ENCODE measurements around the gene FKBP9.

The FKBP9 gene

GRCh38 chr7:32929430-32930143 is 27.7 kb upstream of the FKBP9 start:
- TF ChIP-seq, protein P1, sequence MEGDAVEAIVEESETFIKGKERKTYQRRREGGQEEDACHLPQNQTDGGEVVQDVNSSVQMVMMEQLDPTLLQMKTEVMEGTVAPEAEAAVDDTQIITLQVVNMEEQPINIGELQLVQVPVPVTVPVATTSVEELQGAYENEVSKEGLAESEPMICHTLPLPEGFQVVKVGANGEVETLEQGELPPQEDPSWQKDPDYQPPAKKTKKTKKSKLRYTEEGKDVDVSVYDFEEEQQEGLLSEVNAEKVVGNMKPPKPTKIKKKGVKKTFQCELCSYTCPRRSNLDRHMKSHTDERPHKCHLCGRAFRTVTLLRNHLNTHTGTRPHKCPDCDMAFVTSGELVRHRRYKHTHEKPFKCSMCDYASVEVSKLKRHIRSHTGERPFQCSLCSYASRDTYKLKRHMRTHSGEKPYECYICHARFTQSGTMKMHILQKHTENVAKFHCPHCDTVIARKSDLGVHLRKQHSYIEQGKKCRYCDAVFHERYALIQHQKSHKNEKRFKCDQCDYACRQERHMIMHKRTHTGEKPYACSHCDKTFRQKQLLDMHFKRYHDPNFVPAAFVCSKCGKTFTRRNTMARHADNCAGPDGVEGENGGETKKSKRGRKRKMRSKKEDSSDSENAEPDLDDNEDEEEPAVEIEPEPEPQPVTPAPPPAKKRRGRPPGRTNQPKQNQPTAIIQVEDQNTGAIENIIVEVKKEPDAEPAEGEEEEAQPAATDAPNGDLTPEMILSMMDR (IDR thresholded peaks at IDR 0.05; ENCODE audit: extremely low read depth, missing control alignments): no peak
- DNase-seq (ENCODE audit: low spot score): no peak

DNA sequence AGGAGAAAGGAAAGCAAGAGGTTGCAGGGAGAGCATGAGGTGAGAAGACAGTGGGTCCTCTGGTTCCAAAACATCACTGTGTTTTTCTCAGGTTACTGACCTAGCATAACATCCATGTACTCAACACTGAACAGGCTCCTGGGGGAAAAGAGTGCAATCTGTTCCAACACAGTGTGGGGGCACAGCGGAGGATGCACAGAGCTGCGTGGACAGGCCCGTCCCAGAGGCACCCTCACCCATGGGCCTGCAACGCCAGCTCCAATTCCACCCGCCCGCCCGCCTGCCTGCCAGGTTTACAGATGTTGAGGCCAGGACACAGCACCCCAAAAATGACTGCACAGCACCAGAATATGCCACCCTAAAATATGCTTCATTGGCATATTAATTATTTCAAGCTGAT is 26.9 kb upstream of the FKBP9 start:
- TF ChIP-seq, protein P1 (IDR thresholded peaks at IDR 0.05; ENCODE audit: extremely low read depth, missing control alignments): no peak
- DNase-seq (ENCODE audit: low spot score): no peak

DNA sequence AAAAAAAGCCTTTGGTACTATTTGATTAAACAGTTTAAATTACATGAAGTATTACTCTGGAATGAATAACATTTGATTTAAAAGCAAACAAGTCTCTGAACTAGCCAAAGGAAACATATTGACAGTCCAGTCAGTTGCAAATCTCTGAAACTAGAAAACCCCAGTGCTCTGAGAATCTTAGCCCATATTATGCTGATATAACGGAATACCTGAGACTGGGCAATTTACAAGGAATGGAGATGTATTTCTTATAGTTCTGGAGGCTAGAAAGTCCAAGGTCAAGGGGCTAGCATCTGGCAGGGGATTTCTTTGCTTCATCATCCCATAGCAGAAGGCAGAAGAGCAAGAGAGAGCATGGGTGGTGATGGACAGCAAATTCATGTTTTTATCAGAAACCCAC is 21.7 kb upstream of the FKBP9 start:
- TF ChIP-seq, protein P1 (IDR thresholded peaks at IDR 0.05; ENCODE audit: extremely low read depth, missing control alignments): no peak
- DNase-seq (ENCODE audit: low spot score): no peak

DNA sequence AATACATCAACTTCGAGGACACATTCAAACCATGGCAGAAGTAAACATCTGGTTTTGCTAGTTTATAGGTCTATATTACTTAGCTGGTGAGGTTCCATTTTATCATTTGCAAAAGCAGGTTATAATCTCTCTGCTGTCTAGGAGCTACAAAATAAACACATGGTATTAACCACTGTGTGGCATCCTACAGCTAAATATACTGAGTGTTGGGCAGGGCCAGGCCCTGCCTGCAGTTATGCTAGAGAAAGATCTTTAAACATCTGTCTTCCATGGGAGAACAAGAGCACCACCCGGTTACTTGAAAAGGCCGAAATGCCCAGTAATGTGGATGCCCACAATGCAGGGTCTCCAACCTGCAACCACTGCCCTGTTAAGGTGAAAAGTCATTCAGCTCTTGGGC is 20.6 kb upstream of the FKBP9 start:
- TF ChIP-seq, protein P1 (IDR thresholded peaks at IDR 0.05; ENCODE audit: extremely low read depth, missing control alignments): no peak
- no peak for DNase-seq (ENCODE audit: low spot score)

DNA sequence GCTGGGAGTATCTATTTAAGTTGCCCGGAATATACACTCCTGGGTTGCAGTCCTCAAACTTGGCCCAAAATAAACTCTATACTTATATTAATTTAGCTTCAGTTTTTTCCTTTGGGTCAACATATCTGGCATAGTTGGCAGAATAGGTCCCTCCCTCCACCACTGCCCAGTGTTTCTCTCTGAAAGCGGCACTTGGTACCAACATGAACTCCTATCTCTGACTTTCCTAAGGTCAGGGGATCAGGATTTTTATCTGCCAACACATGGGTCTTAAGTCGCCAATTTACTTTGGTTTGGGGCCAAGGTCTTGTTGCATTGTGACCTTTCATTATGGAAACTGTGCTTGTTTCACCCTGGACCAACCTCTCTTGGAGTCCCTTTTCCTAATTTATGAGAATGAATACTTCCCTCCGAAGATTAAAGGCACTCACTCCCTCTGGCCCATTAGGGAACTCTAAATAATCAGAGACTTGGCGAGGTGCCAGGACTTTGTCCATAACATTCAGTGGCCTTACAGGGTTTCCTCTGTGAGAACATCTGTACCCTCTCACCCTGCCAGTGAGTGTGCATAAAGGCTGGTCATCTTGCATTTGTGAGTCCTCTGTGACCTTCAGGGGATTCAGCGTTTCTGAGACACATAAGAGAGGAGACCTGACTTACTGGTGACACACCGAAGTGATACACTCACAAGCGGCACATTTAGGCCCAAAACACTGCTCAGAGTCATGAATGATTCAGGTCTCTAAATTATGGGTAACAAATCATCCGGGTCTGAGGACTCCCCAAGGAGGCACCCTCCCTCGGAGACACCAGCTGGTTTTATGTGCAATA is 19.7 kb upstream of the FKBP9 start:
- no peak for DNase-seq (ENCODE audit: low spot score)
- TF ChIP-seq, protein P1 (IDR thresholded peaks at IDR 0.05; ENCODE audit: extremely low read depth, missing control alignments): no peak

DNA sequence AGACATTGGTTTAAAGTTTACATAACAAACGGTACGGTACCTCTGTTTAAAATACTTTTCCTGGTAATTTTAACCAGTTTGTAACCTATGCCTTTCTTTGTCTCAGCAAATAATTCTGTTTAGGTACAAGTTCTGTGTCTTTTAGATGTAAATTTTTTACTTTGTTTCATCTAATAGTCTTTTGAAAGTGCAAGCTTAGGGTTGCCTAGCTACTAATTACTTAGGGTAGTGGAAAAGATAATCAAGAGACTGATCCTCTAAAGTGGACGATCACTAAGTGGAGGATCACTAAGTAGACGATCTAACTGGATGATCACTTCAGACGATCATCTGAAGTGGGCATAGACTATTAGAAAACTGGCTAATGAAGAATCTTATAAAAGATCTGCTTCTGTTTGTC is 16.1 kb upstream of the FKBP9 start:
- TF ChIP-seq, protein P1 (IDR thresholded peaks at IDR 0.05; ENCODE audit: extremely low read depth, missing control alignments): no peak
- no peak for DNase-seq (ENCODE audit: low spot score)

GRCh38 chr7:32941681-32942414 is 15.4 kb upstream of the FKBP9 start:
- peak; percentile 31 for DNase-seq (ENCODE audit: low spot score)
- TF ChIP-seq, protein P1 (IDR thresholded peaks at IDR 0.05; ENCODE audit: extremely low read depth, missing control alignments): no peak
